ENCODE results near the gene VPS13D.

GRCh38 chr1:12540580-12541273 lies 310.9 kb downstream of the VPS13D start:
- TF ChIP-seq POLR2A (IDR thresholded peaks at IDR 0.05) (no peak), CTCF (IDR thresholded peaks at IDR 0.05) (no peak)

All from right lobe of liver (tissue), 4 donors.